NCI-H1105 (cell line): ENCODE data around the gene PCSK6.

Experiments used
- DNase-seq: peaks from one replicate; lab custom pipeline; 2025; lab: John Stamatoyannopoulos, UW

Gene PCSK6

GRCh38 chr15:101489599-101490407, at the start of gene PCSK6:
Gene PCSK6, minus strand, starts transcription at chr15:101489707. Its CDS starts 37 bp downstream, at chr15:101489670.
- DNase-seq, result peak; percentile 48

DNA sequence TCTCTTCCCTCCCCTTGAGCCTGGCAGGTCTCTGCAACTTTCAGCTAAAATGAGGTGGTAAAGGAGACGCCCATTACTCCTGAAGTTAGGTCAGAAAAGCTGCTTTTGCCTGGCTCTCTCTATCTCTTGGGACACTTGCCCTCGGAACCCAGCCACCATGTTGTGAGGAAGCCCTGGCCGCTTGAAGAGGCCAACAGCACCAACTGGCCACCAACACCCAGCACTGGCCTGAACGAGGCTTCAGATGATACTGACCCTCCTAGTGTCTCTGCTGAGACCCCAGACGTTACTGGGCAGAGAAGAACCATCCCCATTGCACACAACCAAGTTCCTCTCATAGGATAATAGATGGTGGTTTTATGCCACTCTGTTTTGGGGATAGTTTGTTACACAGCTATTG, 49.5 kb upstream of the PCSK6 start:
- no peak for DNase-seq

DNA sequence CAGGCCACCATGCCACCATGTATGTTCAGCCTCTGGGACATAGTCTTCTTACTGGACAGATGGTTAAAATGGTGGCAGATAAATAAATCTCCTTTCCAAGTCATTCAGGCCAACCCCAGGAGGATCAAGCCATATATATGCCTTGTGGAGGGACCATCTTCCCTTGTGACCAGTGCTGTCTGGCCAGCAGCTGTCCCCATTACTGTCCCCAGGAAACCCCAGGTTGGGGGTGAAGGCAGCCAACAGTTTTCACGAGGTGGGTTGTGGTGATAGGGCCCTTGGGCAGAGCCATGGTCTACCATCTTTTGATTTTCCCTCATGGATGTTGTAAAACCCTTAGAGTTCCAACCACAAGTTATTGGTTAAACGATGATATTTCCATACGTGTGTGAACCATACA, 48.7 kb upstream of the PCSK6 start:
- no peak for DNase-seq

DNA sequence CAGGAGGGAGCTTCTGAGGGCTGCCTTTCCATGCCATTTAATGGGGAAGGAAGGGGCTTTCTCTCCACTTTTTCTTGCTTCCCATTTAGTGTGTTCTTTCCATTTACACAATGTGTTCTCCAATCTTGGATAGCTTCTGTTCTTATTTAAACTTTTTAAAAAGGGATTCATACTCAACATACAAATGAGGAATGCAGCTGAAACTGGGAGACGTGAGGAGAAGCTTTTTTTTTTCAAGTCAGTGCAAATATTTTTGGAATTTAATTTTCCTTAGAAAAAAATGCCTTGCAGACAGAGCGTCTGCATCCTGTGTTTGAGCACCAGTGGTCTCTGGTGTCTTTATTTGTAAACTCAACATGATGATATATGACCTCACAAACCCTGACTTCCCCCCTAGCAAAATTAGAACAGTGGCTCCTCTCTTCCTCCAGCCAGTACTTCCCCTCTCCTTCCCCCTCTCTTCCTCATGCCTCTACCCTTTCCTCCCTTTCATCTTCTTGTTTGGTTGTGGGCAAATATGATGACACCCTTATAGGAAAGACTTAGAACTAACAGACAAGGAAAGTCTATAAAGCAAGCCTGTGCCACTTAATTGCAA, 48.1 kb upstream of the PCSK6 start:
- DNase-seq, result no peak

- DNase-seq, result no peak
These were observed 47.4 kb upstream of the PCSK6 start for GRCh38 chr15:101536875-101537405.

GRCh38 chr15:101536166-101536874, 46.8 kb upstream of the PCSK6 start:
- DNase-seq, result no peak

DNA sequence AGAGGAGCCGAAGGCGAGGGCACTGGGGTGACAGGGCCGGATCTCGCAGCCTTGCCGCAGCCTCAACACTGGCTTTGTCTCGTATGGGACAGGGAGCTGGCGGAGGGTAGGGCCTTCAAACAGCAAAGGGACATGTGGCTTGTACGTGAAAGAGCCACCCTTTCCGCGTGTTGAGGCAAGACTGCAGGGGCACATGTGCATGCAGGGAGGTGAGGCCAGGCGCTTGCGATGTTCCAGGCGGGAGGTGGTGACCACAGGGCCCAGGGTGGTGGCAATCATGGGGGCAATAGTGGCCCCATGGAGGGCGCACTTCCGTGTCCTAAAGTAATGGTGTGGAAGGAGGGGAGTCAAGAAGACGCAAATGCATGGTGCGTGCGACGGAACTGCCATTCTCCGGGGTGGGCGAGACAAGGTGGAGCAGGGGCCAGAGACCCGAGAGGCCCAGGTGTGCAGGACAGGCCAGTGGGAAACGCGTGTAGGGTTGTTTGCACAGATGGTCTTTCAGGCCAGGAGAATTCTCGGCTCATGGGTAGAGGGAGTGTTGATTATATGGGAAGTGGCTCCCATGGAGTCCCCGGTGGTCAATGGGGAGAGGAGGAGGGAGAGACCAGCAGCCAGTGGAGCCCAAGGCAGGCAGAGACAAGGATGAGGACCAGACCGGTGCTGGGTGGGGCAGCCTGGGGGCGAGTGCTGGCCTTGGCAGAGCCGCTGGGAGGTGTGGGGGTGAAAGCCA, 45.8 kb upstream of the PCSK6 start:
- DNase-seq, result no peak

DNA sequence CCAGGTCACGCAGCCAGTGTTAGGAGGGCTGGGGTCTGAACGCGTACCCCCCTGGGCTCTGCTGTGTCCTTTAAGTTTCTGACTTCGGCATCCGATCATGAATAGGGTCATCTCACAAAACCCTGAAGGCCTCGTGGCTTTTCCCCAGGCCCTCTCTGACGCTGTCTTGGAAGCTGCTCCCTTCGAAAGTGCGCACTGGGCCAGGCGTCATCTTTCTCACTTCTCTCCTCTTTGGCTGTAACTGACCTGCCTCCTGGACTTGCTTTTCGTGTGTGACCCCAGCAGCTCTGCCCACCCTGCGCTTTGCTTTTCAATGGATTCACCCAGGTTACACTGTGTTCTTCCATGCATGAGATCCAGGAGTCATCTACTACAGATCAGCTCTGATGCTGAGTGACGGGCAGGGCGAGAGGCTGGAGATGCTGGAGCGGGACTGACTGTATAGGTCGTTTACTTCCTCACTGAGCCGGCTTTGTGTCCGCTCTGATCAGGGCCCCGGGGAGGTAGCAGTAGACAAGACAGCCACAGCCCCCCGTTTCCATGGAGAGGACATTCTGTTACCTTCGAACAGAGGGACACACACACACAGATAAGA, 45.0 kb upstream of the PCSK6 start:
- no peak for DNase-seq

DNA sequence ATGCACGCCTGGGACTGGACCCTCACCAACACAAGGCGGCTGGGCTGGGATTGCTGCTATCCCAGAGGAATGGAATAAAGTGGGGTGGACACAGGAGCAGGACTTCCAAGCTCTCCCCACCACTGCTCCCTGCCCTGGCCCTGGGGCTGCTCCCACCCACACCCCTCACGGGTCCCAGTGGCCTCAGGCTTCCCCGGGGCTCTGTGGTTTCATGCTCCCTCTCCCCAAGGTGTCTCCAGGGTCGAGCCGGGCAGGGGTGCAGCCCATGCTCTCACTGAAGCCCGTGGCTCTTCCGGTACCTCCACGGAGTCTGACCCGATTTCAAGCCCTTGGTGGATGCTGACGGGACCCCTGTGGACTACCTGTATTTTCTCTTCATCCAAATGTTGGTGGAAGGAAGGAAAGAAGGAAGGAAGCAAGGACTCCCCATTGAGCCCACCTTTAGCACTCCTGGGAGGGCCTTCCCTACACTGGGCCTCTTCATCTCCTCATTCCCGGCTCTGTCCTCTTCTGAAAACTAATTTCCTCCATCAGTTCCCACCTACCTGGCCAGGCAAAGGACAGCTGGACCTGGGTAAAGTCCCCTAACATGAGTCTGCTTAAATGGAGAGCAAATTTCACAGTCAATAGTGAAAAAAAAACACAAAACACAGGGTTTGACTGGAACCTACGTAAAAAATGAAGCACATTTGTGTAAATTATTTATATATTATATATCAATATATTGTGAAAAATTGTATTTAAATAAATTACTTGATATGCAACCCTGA, 44.0 kb upstream of the PCSK6 start:
- DNase-seq, result no peak

GRCh38 chr15:101532865-101533264, 43.4 kb upstream of the PCSK6 start:
- no peak for DNase-seq

- no peak for DNase-seq
These were observed 41.7 kb upstream of the PCSK6 start for GRCh38 chr15:101531170-101531569.

DNA sequence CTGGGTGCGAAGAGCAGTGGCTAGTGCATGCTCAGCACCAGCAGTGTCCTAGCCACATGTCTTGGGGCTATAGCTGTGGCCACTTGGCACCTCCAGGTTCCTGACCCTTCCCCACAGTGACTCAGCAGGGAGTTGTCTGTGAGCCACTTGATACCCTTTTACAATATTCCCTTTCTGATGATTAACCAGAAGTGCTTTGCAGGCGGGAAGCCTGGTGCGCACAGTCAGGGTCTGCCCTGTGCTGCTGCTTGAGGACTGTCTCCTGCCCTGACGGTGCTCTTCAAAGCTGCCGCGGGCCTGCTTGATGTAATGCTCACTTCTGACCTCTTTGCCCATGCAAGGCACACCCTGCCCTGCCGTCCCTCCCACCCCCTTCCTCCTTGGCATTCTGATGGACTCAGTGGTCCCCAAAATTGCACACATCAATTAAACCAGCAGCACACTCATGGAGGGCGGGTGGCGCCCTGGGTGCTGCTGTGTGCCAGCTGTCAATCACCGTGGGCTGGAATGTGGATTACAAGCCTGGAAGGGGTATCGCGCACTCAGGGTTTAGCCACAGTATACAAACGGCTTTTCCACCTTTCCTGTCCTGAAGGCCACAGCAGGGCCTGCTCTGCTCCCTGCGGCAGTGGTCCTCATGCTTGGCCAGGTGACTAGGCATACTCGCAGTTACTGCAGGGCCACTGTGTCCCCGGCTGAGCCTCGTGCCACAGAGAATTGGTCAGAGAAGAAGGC, 40.9 kb upstream of the PCSK6 start:
- DNase-seq, result no peak

- no peak for DNase-seq
These were observed 39.4 kb upstream of the PCSK6 start for GRCh38 chr15:101528917-101529299.

GRCh38 chr15:101528108-101528916, 38.8 kb upstream of the PCSK6 start:
- DNase-seq, result no peak

DNA sequence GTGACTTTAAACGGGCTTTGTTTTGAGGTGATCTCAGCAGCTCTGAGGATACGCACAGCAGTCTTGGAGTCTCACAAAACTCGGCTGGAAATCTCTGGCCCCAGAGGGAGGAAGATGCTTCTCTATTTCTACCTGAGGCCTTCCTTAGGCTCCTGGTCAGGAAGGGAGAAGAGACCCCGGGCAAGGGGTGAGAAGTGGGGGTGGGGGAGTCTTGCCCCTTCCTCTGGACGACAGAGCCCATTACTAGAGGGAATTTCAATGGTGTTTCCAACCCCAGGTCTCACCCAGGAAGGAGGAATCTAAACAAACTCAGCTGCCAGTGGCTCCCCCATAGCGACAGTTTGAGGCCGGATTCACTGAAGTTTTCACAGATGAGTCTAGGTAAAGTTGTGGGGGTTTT, 37.4 kb upstream of the PCSK6 start:
- DNase-seq, result no peak

DNA sequence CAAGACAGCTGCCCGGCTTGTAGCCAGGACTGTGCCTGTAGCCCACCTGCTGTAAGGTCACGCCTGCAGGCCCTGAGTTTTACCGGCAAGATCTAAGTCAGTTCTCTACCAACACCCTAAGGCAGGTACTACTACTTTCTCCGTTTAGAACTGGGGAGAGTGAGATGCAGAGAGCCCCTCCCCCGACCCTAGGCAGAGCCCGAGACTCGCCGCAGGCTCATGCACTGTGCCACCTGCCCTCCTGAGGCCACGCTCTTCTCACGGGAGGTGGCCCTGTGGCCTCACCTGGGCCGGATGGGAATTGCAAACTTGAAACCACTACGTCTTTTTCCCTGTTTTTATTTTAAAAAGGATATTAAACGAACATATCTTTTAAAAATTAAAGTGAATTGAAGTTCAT, 36.9 kb upstream of the PCSK6 start:
- no peak for DNase-seq

- DNase-seq, result no peak
These were observed 36.5 kb upstream of the PCSK6 start for GRCh38 chr15:101526021-101526420.

GRCh38 chr15:101525087-101525669, 35.7 kb upstream of the PCSK6 start:
- DNase-seq, result no peak

GRCh38 chr15:101523560-101523940, 34.0 kb upstream of the PCSK6 start:
- DNase-seq, result no peak
